ENCODE results near the gene GPRC5B.

- TF ChIP-seq EZH2 (IDR thresholded peaks at IDR 0.05; ENCODE audit: borderline replicate concordance, low read depth, low read length, poor library complexity, severe bottlenecking) = no peak
- TF ChIP-seq CTCF (conservative IDR thresholded peaks at IDR 0.05; ENCODE audit: low read depth, low read length) = no peak
Measured at GRCh38 chr16:19911747-19912454, 27.3 kb upstream of the GPRC5B start.
